ENCODE results near the gene TFG.

TFG gene

DNA sequence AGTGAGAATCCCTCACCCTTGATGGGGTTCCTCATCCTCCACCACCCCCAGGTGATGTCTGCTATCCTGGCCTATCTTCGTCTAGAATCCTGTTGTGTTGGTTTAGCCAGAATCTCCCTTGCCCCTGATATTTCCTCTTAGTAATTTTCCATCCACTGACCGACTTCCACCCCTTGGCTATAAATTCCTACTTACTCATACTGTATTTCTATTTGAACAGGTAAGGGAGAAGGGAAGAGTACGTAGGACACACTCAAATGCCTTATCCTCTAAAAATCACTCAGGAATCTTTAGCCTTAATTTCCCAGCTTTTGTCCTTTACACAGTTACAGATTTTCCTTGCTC, 678 bp upstream of the TFG start:
- no peak for DNase-seq

DNA sequence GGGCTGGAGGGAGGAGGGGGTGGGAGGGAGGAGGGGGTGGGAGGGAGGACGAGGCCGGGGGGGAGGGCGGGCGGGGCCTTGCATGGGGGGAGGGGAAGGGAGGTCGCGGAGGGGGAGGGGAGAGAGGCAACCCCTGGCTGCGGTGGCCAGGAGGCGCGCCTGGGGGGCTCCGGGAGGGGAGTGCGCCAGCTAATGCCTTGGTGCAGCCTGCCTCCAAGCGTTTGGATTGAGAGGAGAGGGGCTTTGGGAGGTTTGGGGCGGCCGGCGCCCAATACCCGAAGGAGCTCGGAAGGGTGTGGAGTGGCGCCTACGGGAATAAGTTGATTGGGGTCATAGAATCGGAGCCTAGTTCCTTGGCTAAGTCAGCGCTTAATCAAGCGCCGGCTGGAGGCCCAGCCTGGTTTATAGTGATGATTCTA, 557 bp downstream of the TFG start:
- DNase-seq, result peak; percentile 49

DNA sequence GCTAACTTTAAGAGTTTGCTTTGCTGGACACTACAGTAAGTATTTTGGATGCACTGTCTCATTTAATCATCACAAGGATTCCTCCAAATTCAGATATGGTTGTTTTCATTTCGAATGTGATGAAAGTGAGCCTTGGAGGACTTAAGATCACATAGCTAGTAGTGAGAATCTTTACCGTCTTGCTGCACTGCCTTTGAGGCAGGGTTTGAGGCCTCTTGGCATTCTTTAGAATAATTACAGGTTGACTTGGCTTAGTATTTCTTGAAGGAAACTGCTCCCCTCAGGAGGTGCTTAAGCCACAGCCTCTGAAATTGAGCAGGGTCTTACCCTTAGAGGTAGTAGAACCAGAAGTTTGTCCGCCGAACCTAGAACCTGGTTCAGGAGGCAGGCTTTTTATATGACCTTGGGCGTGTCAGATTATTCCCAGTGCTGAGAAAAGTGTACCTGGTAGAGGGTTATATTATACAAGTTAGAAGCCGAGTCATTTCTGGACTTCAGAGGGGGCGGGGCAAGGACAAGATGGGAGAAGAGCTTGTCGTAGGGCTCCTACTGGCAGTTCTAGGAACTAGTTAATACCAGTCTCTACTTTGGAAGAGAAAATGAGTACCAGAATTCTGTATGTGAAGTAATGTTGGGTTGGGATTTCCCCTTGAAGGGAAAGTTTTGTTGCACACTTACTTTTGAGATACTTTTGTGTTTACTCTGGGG, 1.1 kb downstream of the TFG start:
- DNase-seq, result peak; percentile 15

DNA sequence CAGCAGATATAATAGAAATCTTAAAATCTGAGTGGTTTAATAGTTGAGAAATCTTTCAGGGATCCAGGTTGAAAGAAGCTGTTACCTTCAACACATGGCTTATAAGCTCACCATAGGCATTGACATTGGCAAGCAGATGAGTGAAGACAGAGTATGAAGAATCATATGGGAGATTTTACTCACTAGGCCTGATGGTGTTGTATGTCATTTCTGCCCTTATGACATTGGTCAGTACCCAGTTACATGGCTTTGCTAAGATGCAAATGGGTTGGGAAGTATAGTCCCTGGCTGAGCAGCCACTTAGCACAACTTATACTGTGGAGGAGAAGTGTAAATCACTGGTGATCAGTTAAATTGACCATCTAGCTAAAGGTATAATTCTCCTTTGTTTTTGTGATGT, 5.9 kb downstream of the TFG start:
- DNase-seq, result no peak

DNA sequence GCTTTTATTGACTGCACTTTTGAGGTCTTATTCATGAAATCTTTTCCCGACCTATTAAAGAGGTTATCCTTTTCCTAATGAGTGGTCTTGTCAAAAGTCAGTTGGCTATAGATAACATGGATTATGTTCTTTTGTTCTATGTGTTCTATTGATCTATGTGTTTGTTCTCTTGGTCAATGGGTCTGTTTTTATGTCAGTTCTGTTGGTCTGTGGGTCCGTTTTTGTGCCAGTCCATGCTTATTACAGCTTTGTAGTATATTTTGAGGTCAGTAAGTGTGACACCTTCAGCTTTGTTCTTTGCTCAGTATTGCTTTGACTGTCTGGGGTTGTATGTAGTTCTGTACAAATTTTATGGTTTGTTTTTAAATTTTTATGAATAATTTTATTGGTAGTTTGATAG, 7.8 kb downstream of the TFG start:
- DNase-seq, result no peak

DNA sequence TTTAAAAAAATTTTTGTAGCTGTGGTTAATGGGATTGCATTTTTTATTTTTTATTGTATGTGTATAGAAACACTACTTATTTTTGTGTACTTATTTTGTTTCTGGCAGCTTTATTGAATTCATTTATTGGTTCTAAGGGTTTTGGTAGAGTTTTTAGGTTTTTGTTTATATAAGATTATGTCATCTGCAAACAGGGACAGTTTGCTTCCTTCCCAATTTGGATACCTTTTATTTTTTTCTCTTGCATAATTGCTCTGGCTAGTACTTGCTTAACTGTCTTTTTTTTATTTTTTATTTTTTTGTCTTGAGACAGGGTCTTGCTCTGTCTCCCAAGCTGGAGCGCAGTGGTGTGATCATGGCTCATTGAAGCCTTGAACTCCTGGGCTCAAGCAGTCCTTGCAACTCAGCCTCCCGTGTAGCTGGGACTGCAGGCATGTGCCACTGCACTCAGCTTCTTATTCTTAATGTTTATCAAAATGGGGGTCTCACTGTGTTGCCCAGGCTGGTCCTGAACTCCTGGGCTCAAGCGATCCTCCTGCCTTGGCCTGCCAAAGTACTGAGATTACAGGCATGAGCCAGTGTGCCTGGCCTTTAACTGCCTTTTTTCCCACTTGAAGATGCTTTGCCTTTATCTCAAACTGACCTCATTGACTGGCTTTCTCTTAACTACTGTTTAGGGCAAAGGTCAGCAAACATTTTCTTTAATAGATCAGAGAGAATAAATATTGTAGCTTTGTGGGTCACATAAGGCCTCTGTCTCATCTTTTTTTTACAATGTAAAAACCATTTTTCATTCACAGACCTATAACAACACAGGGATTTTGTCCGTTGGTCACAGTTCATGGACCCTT, 8.6 kb downstream of the TFG start:
- no peak for DNase-seq

DNA sequence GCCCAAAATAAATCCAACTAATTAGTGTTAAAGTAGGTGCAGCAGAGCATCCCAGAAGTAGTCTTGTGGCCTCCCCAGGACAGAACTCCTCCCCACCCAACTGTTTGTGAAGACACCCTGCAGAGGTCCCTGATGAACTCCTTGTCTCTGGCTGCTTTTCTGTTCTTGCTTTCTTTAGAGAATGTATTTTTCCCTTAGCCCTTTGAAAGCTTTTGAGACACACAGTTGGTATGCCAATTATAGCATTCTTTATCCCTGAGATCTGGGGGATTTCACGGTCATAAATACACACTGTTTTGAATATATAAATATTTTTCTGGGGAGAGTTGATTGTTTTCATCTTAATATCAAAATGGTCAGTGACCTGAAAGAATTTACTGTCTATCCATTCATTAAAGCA, 9.8 kb downstream of the TFG start:
- DNase-seq, result no peak

DNA sequence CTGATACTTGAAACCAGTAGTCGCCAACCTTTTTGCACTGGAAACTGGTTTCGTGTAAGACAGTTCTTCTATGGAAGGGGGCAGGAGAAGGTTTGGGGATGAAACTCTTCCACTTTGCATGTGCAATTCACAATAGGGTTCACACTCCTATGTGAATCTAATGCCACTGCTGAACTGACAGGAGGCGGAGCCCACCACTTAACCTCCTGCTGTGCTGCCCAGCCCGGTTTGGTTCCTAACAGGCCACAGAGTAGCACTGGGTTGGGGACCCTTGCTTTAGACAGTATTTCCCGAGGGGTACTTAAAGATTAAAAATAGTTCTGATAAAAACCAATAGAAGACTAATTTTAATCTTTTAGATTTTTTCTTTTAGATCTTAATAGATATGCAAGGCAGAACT, 11.1 kb downstream of the TFG start:
- DNase-seq, result no peak

DNA sequence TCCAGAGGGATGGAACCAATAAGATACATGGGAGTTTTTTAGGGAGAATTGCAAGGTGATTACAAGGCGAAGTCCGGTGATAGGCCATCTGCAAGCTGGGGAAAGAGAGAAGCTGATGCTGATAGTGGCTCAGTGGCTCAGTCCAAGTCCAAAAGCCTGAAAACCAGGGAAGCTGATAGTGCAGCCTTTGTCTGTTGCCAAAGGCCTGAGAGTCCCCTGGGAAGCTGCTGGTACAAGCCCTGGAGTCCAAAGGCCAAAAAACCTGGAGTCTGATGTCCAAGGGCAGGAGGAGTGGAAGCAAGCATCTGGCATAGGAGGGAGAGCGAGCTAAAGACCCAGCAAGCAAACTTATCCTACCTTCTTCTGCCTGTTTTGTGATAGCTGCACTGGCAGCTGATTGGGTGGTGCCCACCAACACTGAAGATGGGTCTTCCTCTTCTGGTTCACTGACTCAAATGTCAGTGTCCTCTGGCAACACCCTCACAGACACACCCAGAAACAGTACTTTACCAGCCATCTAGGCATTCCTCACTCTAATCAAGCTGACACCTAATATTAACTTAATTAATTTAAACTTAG, 16.7 kb downstream of the TFG start:
- no peak for DNase-seq

DNA sequence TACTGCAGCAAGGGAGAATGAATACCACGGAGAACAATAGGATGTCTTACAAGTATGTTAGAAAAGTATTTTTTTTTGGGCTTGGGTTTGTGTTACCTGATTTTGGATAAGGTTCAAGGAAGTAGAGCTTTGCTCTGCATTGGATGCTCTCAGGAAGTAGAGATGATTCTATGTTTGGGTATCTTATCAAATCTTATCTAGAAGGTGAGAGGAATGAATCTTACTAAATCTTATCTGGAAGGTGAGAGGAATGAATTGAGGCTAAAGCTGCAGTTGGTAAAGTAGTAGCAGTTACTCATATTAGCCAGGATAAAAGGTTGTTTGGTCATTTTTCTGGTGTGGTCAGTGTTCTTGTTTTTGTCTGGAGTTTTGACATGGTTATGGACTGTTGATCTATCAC, 17.4 kb downstream of the TFG start:
- DNase-seq, result no peak

DNA sequence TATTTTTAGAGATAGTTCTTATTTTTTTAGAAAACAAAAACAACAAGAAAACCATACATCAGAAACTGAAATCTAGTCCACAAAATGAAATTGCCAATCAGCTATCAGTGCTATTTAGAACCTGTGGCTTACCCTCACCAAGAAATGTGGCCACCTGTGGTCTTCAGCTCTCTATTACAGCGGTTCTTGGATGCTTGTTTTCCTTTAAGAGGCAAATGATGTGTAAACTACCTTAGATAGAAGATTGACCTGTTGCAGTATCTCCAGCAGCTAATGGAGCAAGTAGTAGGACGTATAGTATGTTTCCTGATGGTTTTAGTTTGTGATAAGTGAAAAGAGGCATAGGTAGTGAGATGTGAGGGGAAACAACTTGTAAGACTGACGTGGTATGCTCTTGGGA, 21.2 kb downstream of the TFG start:
- no peak for DNase-seq

DNA sequence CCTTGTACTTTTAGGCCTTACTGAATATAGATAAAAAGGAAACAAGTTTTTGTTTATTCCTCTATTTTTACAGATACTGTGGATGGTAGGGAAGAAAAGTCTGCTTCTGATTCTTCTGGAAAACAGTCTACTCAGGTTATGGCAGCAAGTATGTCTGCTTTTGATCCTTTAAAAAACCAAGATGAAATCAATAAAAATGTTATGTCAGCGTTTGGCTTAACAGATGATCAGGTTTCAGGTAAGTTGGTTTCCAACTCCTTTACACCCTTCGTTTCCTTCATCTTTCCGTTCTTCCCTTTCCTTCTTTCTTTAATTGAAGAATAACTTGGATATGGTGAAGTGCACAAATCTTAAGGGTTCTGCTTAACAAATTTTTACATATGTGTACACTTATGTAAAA, 23.1 kb downstream of the TFG start:
- no peak for DNase-seq

DNA sequence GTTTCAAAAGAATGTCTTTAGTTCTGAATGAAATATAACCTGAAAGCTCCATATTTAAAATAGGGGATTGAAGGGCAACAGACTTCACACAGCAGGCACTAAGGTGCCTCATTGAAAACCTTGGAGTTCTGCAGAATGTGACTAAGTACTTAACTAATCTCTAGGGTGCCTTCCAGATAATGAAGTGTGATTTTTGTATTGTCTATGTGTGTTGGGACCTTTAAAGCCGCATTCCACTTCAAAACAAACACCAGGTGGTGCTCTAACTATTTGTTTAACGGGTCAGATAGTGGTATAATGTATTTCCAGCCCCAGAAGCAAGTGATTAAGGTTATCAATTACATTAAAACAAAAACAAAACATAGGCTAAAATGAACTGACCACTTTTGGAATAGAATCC, 28.0 kb downstream of the TFG start:
- DNase-seq, result peak; percentile 7

DNA sequence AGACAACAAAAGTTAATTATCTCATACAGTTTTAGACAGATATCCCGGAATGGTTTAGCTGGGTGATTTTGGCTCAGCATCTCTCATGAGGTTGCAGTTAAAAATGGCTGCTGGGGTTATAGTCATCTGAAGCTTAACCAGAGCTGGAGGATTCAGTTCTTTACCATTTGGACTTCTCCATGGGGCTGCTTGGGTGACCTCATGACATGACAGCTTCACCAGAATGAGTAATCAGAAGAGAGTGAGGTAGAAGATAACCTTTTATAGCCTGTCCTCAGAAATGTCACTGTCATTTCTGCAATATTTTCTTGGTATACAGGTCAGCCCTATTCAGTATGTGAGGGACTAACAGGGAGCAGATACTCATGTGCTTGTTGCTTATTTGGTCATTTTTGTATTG, 30.9 kb downstream of the TFG start:
- DNase-seq, result no peak

DNA sequence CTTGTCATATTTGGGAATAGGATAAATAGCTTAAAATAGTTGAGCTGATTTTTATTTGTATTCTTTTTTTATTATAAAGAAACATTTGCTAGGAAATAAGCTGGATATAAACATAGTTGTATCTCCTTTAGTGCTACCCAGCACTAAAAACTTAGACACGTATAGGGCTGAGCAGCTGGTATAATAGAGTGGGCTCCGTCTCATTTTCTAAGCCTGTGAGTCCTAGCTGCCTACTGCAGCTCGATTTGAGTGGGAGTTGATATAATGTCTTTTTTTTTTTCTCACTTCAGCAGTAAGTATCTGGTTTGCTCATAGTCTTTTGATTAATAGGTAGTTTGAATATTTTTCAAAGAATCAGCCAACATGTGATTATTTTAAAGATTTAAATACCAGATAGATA, 34.2 kb downstream of the TFG start:
- no peak for DNase-seq

DNA sequence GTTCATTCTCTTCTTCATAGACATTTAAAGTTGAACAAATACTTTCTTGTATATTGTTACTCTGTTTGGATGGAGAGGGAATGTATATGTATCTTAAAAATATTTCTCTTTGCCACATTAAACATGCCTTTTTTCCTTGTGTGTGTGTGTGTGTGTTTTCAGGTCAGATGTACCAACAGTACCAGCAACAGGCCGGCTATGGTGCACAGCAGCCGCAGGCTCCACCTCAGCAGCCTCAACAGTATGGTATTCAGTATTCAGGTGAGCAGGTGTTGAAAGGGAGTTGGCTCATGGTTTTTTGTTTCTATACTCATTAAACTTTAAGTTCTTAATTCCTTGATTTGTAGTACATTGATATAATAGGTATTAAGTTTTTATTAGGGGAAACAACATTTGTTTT, 35.4 kb downstream of the TFG start:
- no peak for DNase-seq

DNA sequence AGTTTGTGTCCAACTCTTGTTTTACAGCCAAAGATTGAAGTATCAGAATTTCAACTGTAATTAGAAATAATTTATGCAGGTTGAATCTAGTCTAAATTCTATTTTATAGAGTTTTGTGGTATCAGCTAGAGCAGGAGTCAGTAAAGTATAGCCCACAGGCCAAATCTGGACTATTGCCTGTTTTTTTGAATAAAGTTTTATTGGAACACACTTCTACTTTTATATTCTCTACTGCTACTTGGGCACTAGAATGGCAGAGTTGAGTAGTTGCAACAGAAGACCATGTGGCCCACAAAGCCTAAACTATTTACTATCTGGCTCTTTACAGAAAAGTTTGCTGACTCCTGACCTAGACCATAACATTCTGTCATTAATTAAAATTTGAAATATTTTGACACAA, 36.3 kb downstream of the TFG start:
- no peak for DNase-seq

DNA sequence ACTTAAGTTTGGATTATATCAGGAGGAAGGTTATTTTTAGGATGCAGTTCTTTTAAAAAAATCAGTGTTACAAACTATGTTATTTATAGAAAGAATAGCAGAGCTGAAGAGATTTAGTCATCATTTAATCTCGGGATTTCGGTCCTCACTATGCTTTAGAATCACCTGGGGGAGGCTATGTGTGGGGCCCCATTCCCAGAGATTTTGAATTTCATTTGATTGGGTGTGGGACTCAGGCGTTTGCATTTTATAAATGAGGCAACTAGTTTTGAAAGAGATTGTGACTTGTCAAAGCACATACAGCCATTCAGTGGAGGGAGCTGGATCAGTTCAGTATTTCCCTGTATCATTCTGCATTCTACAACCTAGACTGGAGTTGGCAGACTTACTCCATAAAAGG, 36.8 kb downstream of the TFG start:
- no peak for DNase-seq

DNA sequence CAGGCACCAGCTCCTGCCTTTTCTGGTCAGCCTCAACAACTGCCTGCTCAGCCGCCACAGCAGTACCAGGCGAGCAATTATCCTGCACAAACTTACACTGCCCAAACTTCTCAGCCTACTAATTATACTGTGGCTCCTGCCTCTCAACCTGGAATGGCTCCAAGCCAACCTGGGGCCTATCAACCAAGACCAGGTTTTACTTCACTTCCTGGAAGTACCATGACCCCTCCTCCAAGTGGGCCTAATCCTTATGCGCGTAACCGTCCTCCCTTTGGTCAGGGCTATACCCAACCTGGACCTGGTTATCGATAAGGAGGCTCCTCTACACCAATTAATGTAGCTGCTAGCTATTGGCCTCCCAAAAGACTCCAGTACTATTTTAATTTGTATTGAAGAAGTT, 38.9 kb downstream of the TFG start:
- no peak for DNase-seq

DNA sequence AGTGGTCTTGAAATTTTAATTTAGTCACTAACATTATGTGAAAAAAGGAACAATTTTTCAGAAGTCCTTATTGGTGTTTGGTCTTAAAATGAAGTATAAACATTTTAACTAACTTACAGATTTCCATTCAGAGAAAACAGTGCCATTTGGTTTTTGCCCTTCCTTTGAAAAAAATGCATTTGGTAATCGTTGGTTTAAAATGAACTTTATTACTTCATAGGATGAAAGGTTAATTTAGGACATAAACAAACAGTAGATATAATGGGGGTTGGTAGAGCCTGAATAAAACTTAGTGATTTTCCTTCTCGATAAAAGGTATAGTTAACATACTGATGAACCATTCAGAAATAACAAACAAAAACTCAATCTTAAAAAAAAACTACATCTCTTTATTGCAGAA, 39.7 kb downstream of the TFG start:
- no peak for DNase-seq

DNA sequence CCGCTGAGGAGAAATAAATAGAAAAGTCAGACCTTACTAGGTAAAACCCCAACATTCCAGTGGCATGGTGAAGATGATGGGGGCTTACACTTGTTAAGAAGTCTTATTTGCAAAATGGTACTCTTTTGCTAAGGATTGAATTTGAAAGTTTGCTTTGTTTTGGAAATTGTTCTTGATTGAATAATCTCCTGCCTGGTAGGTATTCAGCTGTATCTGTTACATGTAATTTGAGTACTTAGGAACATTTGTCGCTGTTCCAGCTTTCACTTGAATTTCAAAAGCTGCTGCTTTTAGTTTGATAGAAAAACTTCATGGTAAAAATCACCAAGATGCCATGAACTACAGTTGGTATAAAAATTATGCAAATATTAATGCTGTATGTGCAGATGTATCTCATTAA, 44.6 kb downstream of the TFG start:
- DNase-seq, result no peak

DNA sequence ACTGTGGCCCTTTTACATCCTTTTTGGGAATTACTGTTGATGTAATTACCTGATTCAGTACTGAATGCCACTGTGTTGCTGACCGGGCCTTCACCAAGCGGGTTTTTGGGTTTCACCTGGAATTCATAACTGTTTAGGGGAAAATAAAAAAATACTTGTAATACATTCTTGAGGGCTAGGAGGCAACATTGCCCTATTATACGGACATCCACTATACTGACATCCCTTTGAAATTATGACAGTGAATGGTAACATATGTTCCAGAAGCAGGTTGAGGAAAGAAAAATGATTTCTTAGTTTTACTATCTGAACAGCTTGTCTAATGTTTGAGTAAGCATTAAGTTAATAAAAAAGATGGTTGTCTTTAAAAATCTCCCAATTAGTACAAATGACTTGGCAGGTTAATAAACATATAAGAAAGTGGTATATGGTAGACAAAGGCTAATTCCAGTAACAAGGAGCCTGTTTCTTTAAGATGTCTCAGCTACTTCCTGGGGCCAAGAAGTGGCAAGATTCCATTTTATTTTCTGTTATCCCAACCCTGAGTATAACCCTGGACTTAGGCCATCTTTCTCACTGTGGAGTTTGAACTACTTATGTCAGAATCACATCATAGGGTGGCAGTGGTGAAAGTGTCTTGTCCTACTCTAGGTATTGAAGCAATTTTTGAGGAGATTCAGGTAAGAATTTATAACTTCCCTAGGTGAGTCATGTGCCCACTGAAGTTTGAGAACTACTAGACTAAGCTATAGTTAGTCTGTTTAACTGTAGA, 45.5 kb downstream of the TFG start:
- DNase-seq, result no peak

DNA sequence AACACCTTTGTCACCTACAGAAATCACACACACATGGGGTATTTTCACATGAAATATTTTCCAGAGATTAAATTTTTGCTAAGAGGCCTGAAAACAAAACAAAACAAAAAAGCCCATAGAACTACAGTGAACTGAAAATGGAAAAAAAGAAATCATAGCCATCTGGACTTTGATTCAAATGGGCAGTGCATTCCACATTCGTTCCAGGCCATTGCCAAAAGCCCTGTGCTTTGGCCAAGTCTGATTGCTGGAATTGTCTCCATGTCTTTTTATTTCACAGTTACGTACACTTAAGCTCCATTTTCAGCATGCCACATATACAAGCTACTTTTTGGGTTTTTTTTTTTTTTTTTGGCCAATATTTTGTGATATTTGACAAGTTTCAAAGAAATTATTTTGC, 47.1 kb downstream of the TFG start:
- DNase-seq, result no peak

DNA sequence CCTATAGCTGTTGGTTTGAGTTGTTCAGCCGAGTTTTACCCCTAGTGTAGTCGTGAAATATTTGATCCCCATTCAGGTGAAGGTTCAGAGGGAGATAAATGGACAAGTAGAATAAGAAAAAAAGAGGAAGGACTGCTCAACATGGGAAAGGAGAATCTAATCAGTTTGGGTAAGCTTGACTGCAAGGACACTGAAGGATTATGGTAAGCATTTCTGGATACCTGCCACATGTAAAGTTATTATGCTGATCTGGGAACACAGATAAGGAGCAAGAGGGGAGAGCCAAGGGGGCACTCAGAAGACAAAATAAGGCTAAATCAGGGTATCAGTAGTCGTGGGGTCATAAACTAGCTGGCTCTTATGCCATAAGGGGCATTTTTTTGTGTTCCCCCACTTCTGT, 49.9 kb downstream of the TFG start:
- DNase-seq, result no peak
